ENCODE data around the gene CPSF2.

The CPSF2 gene

DNA sequence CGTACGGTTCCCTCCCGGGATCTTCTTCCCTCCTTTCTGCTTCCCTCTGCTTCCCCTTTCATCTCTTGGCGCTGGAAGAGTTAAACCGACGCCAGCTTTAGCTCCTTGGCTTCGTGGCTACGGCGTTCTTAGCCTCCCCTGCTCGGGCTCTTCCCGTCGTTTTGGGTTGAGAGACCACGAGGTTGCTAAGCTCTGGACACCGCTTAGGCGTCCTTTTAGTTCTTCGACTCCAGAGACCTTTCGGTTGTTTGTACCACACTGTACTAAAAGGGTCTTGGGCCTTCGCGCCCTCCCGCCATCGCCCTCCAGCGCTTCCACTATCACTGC, 545 bp downstream of the CPSF2 start:
- DNase-seq (ENCODE audit: low read depth): no peak
- TF ChIP-seq, protein P1, sequence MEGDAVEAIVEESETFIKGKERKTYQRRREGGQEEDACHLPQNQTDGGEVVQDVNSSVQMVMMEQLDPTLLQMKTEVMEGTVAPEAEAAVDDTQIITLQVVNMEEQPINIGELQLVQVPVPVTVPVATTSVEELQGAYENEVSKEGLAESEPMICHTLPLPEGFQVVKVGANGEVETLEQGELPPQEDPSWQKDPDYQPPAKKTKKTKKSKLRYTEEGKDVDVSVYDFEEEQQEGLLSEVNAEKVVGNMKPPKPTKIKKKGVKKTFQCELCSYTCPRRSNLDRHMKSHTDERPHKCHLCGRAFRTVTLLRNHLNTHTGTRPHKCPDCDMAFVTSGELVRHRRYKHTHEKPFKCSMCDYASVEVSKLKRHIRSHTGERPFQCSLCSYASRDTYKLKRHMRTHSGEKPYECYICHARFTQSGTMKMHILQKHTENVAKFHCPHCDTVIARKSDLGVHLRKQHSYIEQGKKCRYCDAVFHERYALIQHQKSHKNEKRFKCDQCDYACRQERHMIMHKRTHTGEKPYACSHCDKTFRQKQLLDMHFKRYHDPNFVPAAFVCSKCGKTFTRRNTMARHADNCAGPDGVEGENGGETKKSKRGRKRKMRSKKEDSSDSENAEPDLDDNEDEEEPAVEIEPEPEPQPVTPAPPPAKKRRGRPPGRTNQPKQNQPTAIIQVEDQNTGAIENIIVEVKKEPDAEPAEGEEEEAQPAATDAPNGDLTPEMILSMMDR (IDR thresholded peaks at IDR 0.05; ENCODE audit: insufficient read depth, low read depth, low read length, missing control alignments): no peak
- H3K4me3 ChIP-seq (ENCODE audit: low read length): peak overlapping the region; percentile 98

DNA sequence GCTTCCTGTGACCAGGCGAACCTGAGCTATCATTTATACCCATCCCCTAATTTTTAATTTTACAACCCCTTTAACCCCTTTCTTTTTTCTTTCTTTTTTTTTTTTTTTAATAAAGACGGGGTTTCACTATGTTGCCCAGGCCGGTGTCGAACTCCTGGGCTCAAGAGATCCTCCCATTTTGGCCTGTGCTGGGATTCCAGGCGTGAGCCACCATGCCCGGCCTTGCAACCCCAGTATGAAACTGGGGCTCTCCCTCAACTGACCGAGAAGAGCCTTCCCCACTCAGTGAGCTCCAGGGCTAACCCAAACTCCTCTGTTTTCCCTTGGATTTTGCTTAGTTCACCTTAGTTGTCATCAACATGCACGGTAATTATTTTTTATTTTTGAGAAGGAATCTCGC, 992 bp downstream of the CPSF2 start:
- no peak for DNase-seq (ENCODE audit: low read depth)
- TF ChIP-seq, protein P1 (IDR thresholded peaks at IDR 0.05; ENCODE audit: insufficient read depth, low read depth, low read length, missing control alignments): no peak
- peak overlapping the region; percentile 98 for H3K4me3 ChIP-seq (ENCODE audit: low read length)

DNA sequence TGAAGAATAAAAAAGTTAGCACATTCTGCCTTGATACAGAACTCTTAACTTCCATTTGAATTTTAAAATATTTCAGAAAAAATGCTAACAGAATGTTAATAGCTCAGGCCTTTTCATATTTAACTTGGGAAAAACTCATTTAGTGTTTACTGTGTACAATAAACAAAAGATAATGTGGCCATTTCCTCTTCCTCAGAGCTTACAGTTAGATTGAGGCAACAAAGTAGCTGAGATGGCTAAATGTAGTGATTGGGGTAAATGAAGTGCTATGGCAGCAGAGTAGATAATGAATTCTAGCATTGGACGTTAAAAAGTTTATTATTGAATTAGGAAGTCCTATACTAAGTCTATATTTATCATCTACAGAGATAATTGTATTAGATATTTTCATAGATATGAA, 12.7 kb downstream of the CPSF2 start:
- DNase-seq (ENCODE audit: low read depth): no peak
- H3K4me3 ChIP-seq (ENCODE audit: low read length): no peak overlapping the region
- TF ChIP-seq, protein P1 (IDR thresholded peaks at IDR 0.05; ENCODE audit: insufficient read depth, low read depth, low read length, missing control alignments): no peak

DNA sequence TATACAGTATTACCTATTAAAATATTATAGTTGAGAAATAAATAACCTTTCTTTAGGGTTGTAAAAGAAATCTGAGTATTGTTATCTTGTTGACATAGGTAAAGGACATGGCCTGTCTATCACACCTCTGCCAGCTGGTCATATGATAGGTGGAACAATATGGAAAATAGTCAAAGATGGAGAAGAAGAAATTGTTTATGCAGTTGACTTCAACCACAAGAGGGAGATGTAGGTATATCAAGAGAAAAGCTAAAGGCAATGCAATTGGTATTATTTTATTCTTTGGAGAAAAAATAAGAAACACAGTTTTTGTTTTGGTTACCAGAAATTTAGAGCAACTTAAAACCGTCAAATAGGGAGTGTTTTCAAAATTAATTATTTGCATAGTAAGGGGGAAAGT, 13.5 kb downstream of the CPSF2 start:
- peak; percentile 47 for DNase-seq (ENCODE audit: low read depth)
- TF ChIP-seq, protein P1 (IDR thresholded peaks at IDR 0.05; ENCODE audit: insufficient read depth, low read depth, low read length, missing control alignments): peak; percentile 43
- no peak overlapping the region for H3K4me3 ChIP-seq (ENCODE audit: low read length)

DNA sequence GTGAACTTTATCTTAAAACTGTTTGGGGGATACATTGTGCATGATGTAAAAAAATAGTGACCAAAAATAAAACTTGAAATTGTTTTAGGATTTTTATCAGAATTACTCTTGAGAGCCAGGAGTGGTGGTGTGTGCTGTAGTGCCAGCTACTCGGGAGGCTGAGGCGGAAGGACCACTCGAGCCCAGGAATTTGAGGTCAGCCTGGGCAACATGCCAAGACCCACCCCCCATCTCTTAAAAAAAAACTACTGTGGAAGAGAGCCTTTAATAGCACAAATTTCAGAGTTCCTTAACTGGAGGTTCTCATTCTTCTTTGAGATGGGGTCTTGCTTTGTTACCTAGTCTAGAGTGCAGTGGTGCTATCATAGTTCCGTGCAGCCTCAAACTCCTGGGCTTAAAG, 21.5 kb downstream of the CPSF2 start:
- no peak for DNase-seq (ENCODE audit: low read depth)
- H3K4me3 ChIP-seq (ENCODE audit: low read length): no peak overlapping the region
- TF ChIP-seq, protein P1 (IDR thresholded peaks at IDR 0.05; ENCODE audit: insufficient read depth, low read depth, low read length, missing control alignments): no peak

DNA sequence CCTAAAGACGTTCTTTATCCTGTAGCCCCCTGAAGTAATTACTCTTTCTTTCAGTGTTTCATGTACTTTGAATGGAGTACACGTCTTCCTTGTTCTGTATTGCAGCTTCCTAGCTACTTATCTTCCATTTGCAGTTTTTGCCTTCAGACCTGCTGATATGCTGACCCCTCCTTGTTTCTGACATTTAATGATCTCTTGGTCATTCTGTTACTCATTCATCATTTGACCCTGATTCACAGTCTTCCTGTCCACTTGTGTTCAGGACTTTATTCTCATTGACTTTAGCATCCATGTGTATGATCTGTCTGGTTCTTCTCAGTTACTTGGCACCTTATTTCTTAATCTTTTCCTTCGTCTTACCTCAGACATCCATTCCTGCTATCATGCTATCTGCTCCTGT, 22.2 kb downstream of the CPSF2 start:
- no peak for DNase-seq (ENCODE audit: low read depth)
- no peak overlapping the region for H3K4me3 ChIP-seq (ENCODE audit: low read length)
- TF ChIP-seq, protein P1 (IDR thresholded peaks at IDR 0.05; ENCODE audit: insufficient read depth, low read depth, low read length, missing control alignments): no peak

DNA sequence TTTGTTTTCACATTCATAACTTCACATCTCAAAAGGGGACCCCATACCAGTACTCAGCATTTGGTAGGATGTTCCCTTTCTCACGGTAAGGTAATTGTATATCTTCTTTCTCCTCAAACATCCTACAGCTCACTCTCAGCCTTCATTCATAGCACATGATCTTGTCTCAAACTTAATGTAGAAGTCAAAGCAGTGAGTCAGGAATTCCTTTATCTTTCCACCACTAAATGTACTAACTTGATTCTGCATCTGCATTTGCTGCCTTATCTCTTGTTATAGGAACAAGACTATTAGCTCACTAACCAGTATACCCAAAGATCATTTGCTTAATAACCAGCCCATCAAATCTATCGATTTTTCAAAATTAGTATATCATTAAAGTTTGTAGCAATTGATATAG, 22.9 kb downstream of the CPSF2 start:
- no peak overlapping the region for H3K4me3 ChIP-seq (ENCODE audit: low read length)
- TF ChIP-seq, protein P1 (IDR thresholded peaks at IDR 0.05; ENCODE audit: insufficient read depth, low read depth, low read length, missing control alignments): no peak
- DNase-seq (ENCODE audit: low read depth): no peak
